GM18907 (cell line): ENCODE data around the gene TDRD7.
"Not testable (repeated sequence)": the region's sequence is repeated elsewhere in the genome, so short reads cannot be mapped to it uniquely, and the experiment has no call there.

Experiments
- ATAC-seq: cut with Tn5 transposase; IDR thresholded peaks from one replicate; pipeline ENCODE4 v1.9.1; 2021; ENCODE audit warnings: mild to moderate bottlenecking, moderate library complexity; ENCODE audit not compliant: unreplicated experiment

TDRD7 gene

GRCh38 chr9:97425336-97425972 lies 13.6 kb downstream of the TDRD7 start:
- no peak for ATAC-seq

- ATAC-seq = no peak
These were observed 14.1 kb downstream of the TDRD7 start for GRCh38 chr9:97425973-97426336.

- ATAC-seq = no peak
These were observed 16.0 kb downstream of the TDRD7 start for GRCh38 chr9:97427885-97428284.

- no peak for ATAC-seq
These were observed 18.6 kb downstream of the TDRD7 start for GRCh38 chr9:97430316-97431043.

- ATAC-seq = no peak
These were observed 19.1 kb downstream of the TDRD7 start for GRCh38 chr9:97431044-97431441.

GRCh38 chr9:97431549-97432143 lies 19.8 kb downstream of the TDRD7 start:
- no peak for ATAC-seq

GRCh38 chr9:97437051-97437600 lies 25.2 kb downstream of the TDRD7 start:
- no peak for ATAC-seq

GRCh38 chr9:97438257-97438656 lies 26.4 kb downstream of the TDRD7 start:
- no peak for ATAC-seq

GRCh38 chr9:97438666-97439065 lies 26.8 kb downstream of the TDRD7 start:
- ATAC-seq = no peak

- ATAC-seq = no peak
These were observed 28.3 kb downstream of the TDRD7 start for GRCh38 chr9:97440160-97440559.

- ATAC-seq = no peak
These were observed 29.8 kb downstream of the TDRD7 start for GRCh38 chr9:97441729-97442128.

- ATAC-seq = no peak
These were observed 33.3 kb downstream of the TDRD7 start for GRCh38 chr9:97445119-97445701.

GRCh38 chr9:97447001-97447400 lies 35.1 kb downstream of the TDRD7 start:
- ATAC-seq = no peak

- ATAC-seq = not testable (repeated sequence)
These were observed 41.7 kb downstream of the TDRD7 start for GRCh38 chr9:97453573-97453972.

- ATAC-seq = not testable (repeated sequence)
These were observed 44.9 kb downstream of the TDRD7 start for GRCh38 chr9:97456841-97457240.

GRCh38 chr9:97459326-97459725 lies 47.4 kb downstream of the TDRD7 start:
- ATAC-seq = no peak

- no peak for ATAC-seq
These were observed 50.3 kb downstream of the TDRD7 start for GRCh38 chr9:97462159-97462558.

GRCh38 chr9:97462914-97463313 lies 51.0 kb downstream of the TDRD7 start:
- no peak for ATAC-seq

GRCh38 chr9:97468658-97469448 lies 57.0 kb downstream of the TDRD7 start:
- peak; percentile 85 for ATAC-seq

GRCh38 chr9:97470076-97470475 lies 58.2 kb downstream of the TDRD7 start:
- ATAC-seq = no peak

- no peak for ATAC-seq
These were observed 61.8 kb downstream of the TDRD7 start for GRCh38 chr9:97473717-97474116.
